ENCODE results near the gene LRRN4CL.
"Not testable (repeated sequence)": the region's sequence is repeated elsewhere in the genome, so short reads cannot be mapped to it uniquely, and the experiment has no call there.

LRRN4CL gene

DNA sequence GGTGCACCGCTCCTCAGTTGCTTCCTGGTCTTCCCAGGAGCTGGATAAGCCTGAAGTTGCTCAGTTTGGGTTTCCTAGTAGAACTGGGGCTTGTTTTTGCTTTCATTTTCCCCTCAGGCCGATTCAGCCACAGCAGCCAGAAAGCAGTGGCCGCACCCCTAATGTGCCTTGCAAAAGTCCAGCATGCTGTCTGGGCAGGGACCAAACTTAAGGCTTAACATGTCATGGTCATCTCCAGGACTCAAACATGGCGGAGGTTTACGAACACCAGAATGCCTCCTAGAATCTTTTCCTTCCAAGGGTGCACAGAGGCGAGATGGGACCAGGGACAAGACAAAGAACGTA lies 20.6 kb upstream of the LRRN4CL start:
- in situ Hi-C loops (cut with MboI; ENCODE audit: low sequenced_read_pairs) = no loop called here

DNA sequence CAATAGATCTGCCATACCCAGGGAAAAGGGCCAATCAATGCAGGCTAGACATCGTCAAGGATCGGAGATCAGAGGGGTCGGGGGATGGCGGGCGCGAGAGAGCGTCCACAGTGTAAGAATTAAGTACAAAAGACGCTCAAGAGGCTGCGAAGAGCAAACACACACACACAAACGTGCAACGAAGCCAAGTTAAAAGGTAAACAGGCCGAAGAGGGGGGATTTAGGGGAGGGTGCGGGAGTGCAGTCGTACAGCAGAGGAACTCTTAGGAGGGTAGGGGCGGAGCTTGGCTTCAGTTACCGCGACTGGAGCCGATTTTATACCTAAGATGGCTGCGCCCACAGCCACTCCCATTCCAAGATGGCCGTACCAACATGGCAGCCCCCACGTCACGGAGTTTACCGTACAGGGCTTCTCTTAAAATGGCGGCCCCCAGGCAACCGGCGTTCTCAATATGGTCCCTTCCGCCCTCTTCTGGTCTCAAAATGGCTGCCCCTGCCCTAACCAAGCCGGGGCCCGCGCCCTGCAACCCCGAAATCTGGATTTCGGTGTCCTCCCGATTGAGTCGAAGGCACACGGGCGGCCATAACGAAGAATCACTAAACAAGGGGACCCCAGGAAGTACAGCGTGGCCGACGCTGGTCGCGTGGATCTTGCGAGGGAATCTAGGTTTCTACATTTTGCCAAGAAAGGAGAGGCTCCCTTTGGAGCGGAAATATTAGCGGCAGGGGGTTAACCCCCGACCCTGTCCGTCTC lies 20.1 kb upstream of the LRRN4CL start:
- in situ Hi-C loops (cut with MboI; ENCODE audit: low sequenced_read_pairs) = no loop called here

DNA sequence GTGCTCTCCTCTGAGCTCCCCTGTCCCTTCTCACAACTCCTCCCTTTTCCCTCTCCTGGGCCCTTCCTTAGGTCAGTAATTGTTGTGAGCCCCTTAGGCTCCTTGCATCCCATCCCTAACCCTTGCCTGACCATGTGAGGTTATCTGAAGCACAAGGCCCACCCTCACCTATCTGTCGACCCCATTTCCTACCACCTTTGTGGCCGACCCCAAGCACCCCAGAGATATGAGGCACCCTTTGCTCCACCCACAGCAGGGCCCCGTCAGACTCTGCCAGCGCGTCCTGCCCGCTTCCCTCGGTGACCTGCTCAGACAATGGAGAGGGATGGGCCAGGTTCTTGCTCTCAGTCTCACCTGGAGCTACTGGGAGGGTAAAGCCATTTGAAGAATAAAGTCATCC lies 19.5 kb upstream of the LRRN4CL start:
- in situ Hi-C loops (cut with MboI; ENCODE audit: low sequenced_read_pairs) = no loop called here

DNA sequence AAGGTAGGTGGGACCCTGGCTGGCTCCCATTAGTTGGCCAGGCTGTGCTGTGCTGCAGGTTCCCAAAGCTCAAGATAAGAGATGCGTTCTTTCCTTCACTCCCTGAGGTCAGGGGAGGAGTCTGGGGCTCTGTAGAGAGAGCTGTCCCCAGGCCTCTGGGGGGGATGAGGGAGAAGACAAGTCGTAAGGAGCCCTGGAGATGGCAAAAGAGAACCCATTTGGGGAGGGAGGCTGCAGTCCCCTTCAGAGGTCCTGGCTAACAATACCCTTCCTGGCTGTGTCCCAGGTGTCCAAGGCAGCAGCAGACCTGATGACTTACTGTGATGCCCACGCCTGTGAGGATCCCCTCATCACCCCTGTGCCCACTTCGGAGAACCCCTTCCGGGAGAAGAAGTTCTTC lies 19.1 kb upstream of the LRRN4CL start:
- in situ Hi-C loops (cut with MboI; ENCODE audit: low sequenced_read_pairs) = no loop called here

DNA sequence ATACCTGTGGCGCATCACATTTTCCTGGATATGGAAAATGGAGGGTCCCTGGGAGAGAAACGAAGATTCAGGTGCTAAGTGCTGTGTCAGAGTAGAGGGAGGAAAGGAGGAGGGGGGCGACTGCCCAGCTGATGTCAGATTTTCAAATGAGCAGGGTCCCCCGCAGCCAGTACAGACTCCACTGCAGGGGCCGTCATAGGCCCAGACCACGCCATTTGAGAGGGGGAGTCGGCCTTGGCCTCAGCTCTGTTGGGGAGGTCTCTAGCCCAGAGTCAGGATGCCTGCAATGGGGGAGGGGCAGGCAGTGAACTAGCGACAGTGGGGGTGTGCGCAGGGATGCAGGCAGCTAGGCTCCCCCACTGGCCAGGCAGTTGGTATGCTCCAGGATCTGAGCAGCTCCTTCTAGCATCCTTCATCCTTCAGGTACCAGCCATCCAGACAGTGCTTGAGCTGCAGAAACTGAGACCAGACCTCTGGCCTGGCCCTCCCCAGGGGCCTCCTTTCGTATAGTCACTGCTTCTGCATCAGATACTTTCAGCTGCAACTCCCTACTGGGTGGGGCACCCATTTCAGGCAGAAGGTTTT lies 18.0 kb upstream of the LRRN4CL start, which contains the start of the genes BSCL2 and GNG3:
TSS of gene BSCL2 (minus strand) at position 148 of the 585 bp plus-strand sequence. CDS start 229 bp downstream, outside the sequence.
TSS of gene GNG3 (plus strand) at position 400 of the 585 bp plus-strand sequence. CDS start 620 bp downstream, outside the sequence.
- in situ Hi-C loops (cut with MboI; ENCODE audit: low sequenced_read_pairs) = no loop called here

DNA sequence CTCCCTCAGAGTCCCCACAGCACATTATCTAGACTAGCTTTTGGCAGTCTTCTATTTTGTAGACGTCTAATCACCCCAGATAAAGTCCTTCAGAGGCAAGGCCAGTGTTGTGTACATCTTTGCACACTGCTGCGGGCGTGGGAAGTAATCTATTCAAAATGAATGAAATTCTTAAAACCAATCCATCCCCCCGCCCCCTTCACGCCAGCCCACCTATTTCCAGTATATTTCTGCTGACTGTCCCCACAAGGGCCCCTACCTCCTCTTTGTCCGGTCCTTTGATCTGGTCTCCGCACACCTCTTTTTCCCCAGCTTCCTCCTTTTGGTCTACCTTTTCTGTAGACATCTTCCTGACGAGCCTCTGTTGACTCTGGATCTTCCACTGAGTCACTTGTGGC lies 17.5 kb upstream of the LRRN4CL start:
- in situ Hi-C loops (cut with MboI; ENCODE audit: low sequenced_read_pairs) = no loop called here

DNA sequence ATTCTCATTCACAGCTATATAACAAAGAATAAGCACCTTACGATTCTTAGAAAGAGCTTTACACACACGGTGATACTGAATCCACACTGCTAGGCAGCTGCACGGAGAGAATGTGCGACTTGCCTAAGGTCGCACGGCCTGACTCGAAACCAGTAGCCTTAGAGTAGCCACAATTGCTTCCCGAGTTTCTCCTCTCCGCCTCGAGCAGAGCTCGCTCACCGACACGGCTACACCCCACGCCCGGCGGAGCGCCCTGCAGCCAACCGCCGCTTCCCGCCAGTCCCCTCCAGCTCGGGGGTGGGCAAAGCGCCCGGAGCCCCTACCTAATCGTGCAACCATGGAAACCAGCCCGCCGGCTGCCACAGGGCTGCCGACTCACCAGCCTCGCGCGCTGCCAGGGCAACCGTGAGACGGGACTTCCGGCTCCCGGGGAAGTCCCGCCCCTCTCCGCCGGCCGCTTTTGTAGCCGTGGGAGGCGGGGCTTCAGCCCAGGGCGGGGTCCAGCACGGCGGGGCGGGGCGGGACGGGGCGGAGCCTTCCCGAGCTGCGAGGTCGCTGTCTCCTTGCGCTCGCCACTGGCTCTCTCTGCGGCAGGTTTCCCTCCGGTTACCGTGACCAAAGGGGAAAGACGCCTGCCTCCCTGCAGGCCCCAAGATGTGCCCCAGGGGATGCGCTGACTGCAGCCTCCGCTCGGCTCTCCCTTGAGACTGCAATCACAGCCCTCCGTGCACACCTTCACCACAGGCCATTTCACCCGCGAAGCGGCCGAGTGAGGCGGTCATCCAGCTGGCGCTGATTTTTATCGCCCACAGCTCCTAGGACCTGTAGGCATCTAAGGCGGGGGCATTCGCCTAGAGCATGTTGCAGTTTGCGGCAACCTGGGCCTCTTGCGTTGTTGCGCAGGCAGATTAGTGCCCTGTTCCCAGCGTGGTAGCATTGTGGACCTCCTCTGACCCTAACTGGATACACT lies 16.8 kb upstream of the LRRN4CL start:
- in situ Hi-C loops (cut with MboI; ENCODE audit: low sequenced_read_pairs) = no loop called here

DNA sequence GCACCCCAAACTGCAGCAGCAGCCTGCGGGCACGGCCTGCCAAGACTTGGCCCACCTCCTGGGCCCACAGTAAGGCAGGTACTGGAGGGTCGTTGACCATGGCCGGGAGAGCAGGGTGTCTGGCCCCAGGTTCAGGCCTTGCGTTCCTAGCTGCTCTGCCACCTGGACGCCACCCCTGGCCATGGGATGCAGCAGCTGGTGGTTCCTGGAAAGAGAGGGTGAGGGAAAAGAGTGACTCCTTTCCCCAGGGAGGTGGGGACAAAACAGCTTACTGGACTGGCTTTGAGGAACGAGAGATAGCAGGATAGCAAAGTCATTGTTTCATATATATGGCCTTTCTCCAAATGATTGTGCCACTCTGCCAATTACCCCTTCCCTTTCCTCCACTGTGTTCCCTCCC lies 16.1 kb upstream of the LRRN4CL start:
- in situ Hi-C loops (cut with MboI; ENCODE audit: low sequenced_read_pairs) = no loop called here

DNA sequence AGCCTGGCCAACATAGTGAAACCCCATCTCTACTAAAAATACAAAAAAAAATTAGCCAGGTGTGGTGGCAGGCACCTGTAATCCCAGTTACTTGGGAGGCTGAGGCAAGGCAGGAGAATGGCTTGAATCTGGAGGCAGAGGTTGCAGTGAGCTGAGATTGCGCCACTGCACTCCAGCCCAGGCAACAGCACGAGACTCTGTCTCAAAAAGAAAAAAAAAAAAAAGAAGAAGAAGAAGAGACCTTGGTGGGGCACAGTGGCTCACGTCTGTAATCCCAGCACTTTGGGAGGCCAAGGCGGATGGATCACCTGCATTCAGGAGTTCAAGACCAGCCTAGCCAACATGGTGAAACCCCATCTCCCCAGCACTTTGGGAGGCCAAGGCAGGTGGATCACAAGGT lies 14.6 kb upstream of the LRRN4CL start:
- in situ Hi-C loops (cut with MboI; ENCODE audit: low sequenced_read_pairs) = not testable (repeated sequence)

DNA sequence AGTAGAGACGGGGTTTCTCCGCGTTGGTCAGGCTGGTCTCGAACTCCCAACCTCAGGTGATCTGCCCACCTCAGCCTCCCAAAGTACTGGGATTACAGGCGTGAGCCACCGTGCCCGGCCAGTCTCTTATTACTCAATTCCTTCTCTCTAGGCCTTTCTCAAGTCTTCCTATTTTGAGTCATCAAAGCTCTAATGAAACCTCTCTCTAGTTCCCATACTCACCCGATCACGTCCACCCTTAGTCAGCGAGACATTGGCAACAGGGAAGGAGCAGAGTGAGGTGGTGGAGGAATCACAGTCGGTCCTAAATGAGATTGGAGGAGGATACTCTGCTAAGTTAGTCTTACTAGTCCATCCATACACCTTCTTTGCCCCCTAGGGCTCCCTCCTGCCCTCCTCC lies 12.9 kb upstream of the LRRN4CL start:
- in situ Hi-C loops (cut with MboI; ENCODE audit: low sequenced_read_pairs) = no loop called here

DNA sequence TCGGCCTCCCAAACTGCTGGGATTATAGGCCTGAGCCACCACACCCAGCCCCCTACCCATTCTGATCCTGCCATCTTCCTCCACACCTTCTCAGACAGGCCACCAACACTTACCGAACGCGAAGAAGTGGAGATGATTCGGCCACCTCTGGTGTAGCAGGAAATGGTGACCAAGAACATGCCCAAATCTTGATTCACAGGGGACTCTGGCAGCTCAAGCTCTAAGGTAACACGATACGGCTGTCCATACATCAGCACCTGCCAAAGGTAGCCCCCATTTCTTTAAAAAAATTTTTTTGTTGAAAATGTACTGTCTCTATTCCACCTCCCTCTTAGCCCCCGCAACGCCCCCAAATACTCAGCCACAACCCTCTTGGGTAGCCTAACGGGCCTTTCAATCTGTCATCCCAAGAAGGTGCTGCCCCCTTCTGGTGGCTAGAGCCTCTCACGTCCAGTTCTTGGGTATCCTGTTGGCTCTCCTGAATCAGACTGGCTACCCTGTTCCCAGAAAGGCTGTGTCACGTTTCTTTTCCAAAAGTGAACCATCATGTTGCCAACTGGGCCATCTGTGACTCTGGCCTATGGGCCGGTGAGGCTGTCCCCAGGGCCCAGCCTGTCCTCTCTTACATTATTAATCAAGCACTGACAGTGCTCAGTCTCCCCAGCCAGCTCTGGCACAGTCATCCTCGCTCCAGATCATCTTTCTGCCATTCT lies 5.3 kb upstream of the LRRN4CL start:
- in situ Hi-C loops (cut with MboI; ENCODE audit: low sequenced_read_pairs) = loop anchor here (10.0 kb wide), 2 partner anchors 100 to 300 kb away; partner anchors contain the start of gene TUT1

DNA sequence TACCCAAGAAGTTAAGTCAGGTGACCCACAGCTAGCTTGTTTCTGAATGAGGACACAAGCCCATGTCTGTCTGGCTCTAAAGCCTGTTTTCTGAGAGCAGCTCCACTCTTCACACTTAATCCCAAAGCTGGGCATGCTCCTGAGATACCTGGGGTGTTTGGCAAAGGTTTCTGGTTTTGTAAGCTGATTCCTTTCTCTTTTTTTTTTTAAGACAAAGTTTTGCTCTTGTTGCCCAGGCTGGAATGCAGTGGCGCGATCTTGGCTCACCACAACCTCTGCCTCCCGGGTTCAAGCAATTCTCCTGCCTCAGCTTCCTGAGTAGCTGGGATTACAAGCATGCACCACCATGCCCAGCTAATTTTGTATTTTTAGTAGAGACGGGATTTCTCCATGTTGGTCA lies 4.3 kb upstream of the LRRN4CL start:
- in situ Hi-C loops (cut with MboI; ENCODE audit: low sequenced_read_pairs) = loop anchor here (10.0 kb wide), 2 partner anchors 99 to 299 kb away; partner anchors contain the start of gene TUT1

DNA sequence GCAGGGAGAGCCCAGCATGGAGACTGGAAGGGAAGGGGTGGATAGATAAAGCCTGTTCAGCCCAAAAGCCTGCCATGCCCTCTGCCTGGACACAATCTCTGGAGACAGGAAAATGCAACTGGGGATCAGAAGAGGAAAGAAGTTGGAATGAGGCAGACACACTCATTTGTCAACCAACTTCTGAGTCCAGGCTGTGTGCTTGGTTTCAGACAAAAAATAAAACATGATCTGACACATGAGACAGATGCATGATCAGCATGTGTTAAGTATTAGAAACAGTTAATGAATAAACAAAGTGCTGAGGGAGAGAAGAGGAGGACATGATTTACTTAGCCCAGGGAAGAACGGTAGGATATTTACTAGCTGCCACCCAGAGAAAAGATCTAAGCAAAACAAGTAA lies 839 bp downstream of the LRRN4CL start:
- in situ Hi-C loops (cut with MboI; ENCODE audit: low sequenced_read_pairs) = no loop called here

DNA sequence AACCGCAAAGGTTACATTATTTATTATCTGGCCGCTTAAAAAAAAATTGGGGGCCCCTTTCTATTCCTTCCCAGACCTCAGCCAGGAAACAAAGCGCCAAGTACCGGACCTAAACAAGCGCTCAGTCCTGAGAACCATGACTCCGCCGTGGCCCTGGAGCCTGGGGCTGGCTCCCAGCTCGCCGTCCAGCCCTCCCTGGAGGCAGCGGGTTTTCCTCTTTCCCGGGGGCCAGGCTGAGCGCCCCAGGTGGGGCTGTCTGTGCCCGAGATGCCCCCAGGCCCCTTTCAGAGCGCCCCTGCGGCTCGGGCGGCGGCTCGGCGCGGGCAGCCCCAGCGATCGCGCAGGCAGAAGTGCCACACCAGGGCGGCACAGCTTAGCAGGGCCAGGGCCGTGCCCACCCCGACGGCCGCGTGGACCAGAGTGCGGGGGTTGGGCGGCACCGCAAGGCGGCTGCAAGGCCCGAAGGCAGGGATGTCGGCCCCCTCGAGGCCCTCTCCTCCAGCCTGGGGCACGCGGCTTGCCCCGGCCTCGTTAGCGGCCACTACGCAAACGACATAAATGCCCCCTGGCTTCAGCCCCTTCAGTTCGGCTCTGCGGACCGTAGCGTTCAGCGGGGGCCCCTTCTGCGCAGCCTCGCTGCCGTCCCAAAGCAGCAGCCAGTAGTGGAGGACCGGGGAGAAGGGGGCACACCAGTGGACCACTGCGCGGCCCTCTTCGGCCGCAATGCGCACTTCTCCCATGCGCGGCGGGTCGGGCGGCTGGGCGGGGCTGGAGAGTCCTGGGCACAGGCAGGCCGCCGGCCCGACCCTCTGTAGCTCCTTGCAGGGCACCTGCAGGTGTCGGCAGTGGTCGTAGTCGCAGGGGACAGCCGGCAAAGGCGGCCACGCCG lies 1.6 kb downstream of the LRRN4CL start:
- in situ Hi-C loops (cut with MboI; ENCODE audit: low sequenced_read_pairs) = no loop called here

DNA sequence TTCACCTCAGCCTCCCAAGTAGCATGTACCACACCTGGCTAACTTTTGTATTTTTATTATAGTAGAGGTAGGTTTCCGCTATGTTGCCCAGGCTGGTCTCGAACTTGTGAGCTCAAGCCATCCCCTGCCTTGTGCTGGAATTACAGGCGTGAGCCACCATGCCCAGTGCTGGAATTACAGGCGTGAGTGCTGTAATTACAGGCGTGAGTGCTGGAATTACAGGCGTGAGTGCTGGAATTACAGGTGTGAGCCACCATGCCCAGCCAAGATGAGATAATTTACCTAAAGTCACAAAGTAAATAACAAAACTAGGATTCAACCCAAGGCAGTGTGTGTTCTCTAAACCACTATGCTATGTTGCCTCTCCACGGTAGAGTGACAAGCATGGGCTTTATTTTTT lies 6.8 kb downstream of the LRRN4CL start:
- in situ Hi-C loops (cut with MboI; ENCODE audit: low sequenced_read_pairs) = no loop called here

DNA sequence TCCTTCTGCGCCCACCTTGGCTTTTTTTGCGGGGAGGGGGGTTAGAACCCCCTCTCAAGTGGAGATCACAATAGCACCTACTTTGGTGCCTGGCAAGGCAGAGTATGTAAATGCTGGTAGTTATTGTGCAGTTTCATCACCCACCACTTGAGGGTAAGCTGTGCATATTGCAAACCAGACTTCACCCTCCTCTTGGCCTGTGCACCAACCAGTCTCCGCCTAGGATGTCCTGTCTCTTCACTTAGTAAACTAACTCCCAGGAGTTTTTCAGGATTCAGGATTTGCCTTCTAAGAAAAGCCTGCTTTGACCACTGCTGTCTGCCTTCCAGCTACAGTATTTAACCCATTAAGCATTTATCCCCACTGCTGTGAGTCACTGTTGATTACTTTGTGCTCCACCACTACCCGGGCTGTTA lies 8.5 kb downstream of the LRRN4CL start:
- in situ Hi-C loops (cut with MboI; ENCODE audit: low sequenced_read_pairs) = no loop called here

DNA sequence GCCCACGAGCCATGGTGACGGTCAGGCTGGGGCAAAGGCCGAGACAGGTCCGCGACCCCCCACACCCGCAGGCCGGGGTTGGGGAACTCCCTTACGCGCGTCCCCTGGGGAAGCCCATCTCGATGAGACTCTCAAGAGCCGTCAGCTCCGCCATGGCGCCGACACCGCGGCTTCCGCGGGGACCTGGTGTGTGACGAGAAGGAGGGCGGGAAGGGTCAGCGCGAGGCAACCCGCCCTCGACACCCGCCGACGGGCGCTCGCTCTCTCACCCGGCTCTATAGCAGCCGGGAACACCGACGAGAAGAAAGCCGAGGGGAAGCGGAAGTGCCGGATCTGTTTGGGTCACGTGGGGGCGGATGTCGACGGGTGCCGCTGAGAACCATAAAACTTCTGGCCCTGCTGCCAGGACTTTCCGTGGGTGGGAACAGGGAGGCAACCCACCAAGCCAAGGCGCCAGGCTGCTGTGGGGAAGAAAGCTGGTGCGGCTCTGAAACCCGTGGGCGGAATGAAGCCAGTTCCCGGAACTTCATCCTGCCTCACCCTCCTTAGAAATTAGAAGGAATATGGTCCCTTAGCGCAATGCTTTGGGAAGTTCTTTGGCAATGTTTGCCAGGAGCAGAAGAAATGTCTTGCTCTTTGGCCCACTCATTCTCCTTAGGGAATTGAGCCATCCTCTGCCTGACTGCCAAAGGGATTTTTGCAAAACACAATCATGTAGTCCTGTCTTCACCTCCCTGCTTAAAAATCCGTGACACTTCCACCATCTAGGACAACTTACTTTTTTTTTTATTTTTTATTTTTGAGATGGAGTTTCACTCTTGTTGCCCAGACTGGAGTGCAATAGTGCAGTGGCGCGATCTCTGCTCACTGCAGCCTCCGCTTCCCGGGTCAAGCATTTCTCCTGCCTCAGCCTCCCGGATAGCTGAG lies 10.3 kb downstream of the LRRN4CL start, which contains the start of gene UBXN1:
TSS of gene UBXN1 (minus strand) at position 304 of the 927 bp plus-strand sequence. CDS start at position 154, 150 bp downstream.
- in situ Hi-C loops (cut with MboI; ENCODE audit: low sequenced_read_pairs) = no loop called here

DNA sequence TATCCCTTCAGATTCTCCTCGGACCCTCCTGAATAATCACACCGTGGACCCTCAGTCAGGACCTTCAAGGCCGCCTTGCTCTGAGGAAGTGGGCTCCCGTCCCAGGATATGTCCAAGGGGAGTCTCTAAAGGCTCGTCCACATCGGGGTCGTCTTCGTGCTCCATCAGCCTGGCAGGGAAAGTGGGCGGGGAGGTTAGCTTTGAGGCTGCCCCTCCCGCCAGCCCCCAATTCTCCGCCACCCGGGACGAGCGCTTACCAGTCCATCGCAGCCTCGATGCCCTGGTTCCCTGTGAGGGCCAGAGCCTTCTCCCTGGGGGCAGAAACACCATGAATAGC lies 10.9 kb downstream of the LRRN4CL start:
- in situ Hi-C loops (cut with MboI; ENCODE audit: low sequenced_read_pairs) = no loop called here

DNA sequence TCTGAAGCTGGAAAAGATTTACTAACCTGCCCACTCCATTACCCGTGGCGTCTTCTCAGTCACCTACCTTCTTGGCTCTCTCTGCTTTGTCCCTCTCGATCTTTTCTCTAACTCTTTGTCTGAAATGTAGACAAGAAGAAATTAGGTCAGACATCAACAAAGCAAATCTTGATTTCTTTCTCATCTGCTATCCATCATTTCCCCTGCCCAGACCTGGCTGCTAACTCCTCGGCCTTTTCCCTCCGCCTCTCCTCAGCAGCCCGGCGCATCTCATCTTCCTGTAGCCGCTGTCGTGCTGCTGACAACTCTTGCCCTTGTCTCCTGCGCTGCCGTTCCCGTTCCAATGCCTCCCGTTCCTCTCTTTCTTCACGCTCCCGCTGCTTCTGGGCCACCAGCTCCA lies 11.6 kb downstream of the LRRN4CL start:
- in situ Hi-C loops (cut with MboI; ENCODE audit: low sequenced_read_pairs) = no loop called here

Data from HL-60/S4 (cell line).